Liver (tissue), 9 donors: Measurements from ENCODE around the gene LY6G6C. TPM values are rescaled to one million over a fixed set of nuclear protein-coding genes. Genes with fewer than 3 reads are reported as not detected.

Experiments
- DNase-seq: peaks from one replicate; pipeline ENCODE4 v3.0.0-alpha.2; 2017; ENCODE audit warnings: low spot score
- H3K27ac ChIP-seq, 2 donors: one replicate each; pipeline ENCODE4 v1.7.0; 2013; ENCODE audit warnings: inconsistent platforms in 2 of 2, low read length in 2 of 2, control low read depth in 1 of 2, low read depth in 1 of 2, mild to moderate bottlenecking in 1 of 2
- H3K27me3 ChIP-seq, 4 donors: one replicate each; pipeline versions ENCODE4 v1.6.1 to v1.7.0; 2013; ENCODE audit warnings: low read length in 3 of 4, inconsistent platforms in 1 of 4, mild to moderate bottlenecking in 1 of 4, moderate library complexity in 1 of 4; ENCODE audit not compliant: control insufficient read depth in 4 of 4, insufficient read depth in 4 of 4
- H3K36me3 ChIP-seq, 4 donors: one replicate each; pipeline versions ENCODE4 v1.6.1 to v1.7.0; 2013; ENCODE audit warnings: low read length in 3 of 4, mild to moderate bottlenecking in 3 of 4, low read depth in 1 of 4, moderate library complexity in 1 of 4; ENCODE audit not compliant: control insufficient read depth in 4 of 4, insufficient read depth in 3 of 4
- H3K4me1 ChIP-seq, 4 donors: one replicate each; pipeline versions ENCODE4 v1.6.1 to v1.7.0; 2013; ENCODE audit warnings: low read length in 3 of 4, mild to moderate bottlenecking in 3 of 4, moderate library complexity in 1 of 4; ENCODE audit not compliant: control insufficient read depth in 4 of 4, insufficient read depth in 4 of 4
- H3K4me3 ChIP-seq, 3 donors: one replicate each; pipeline versions ENCODE4 v1.6.1 to v1.7.0; 2013; ENCODE audit warnings: low read length in 3 of 3, control low read depth in 1 of 3, low read depth in 1 of 3, mild to moderate bottlenecking in 1 of 3
- H3K9ac ChIP-seq, 2 donors: one replicate each; pipeline ENCODE4 v1.7.0; 2013; ENCODE audit warnings: low read length in 2 of 2, mild to moderate bottlenecking in 2 of 2, moderate library complexity in 2 of 2, control low read depth in 1 of 2, low read depth in 1 of 2
- H3K9me3 ChIP-seq, 4 donors: one replicate each; pipeline versions ENCODE4 v1.6.1 to v1.7.0; 2013; ENCODE audit warnings: low read length in 3 of 4; ENCODE audit not compliant: control insufficient read depth in 4 of 4
- ATF3 ChIP-seq: IDR thresholded peaks from 2 replicates; pipeline ENCODE4 v1.6.1; 2016; ENCODE audit warnings: antibody characterized with exemption
- CTCF ChIP-seq: fragments of 150-350 bp; IDR thresholded peaks from 2 replicates; pipeline ENCODE4 v1.5.1; 2017; ENCODE audit warnings: improper control_type of control experiment, low read depth, low read length; ENCODE audit not compliant: missing input control
- FOXA1 ChIP-seq: IDR thresholded peaks from 2 replicates; pipeline ENCODE4 v1.6.1; 2016; ENCODE audit warnings: antibody characterized with exemption
- GABPA ChIP-seq, 2 donors: IDR thresholded peaks in 1 of 2; conservative IDR thresholded peaks in 1 of 2; 2 replicates each; pipeline ENCODE4 v1.6.1; 2016; ENCODE audit warnings: antibody characterized with exemption in 2 of 2, mild to moderate bottlenecking in 1 of 2, moderate library complexity in 1 of 2
- HNF4G ChIP-seq: IDR thresholded peaks from 2 replicates; pipeline ENCODE4 v1.6.1; 2016; ENCODE audit warnings: antibody characterized with exemption
- JUND ChIP-seq, 2 donors: IDR thresholded peaks; 2 replicates each; pipeline ENCODE4 v1.6.1; 2016; ENCODE audit warnings: antibody characterized with exemption in 2 of 2
- MAX ChIP-seq: IDR thresholded peaks from 2 replicates; pipeline ENCODE4 v1.6.1; 2016; ENCODE audit warnings: antibody characterized with exemption
- NR2F2 ChIP-seq: IDR thresholded peaks from 2 replicates; pipeline ENCODE4 v1.6.1; 2016; ENCODE audit warnings: antibody characterized with exemption
- RAD21 ChIP-seq, 2 donors: IDR thresholded peaks; 2 replicates each; pipeline ENCODE4 v1.6.1; 2016; ENCODE audit warnings: antibody characterized with exemption in 2 of 2, mild to moderate bottlenecking in 2 of 2
- REST ChIP-seq: IDR thresholded peaks from 2 replicates; pipeline ENCODE4 v1.6.1; 2016; ENCODE audit warnings: antibody characterized with exemption, mild to moderate bottlenecking
- RXRA ChIP-seq, 2 donors: IDR thresholded peaks; 2 replicates each; pipeline ENCODE4 v1.6.1; 2017 to 2018; ENCODE audit warnings: antibody characterized with exemption in 2 of 2, mild to moderate bottlenecking in 1 of 2
- SP1 ChIP-seq: IDR thresholded peaks from 2 replicates; pipeline ENCODE4 v1.6.1; 2018; ENCODE audit warnings: antibody characterized with exemption, mild to moderate bottlenecking
- ZBTB33 ChIP-seq: IDR thresholded peaks from 2 replicates; pipeline ENCODE4 v1.6.1; 2016; ENCODE audit warnings: antibody characterized with exemption
- whole genome bisulfite sequencing: extraction: QIAGEN DNeasy Blood & Tissue Kit; methylation state at CpG from one replicate; pipeline ENCODE4 v1.1.7; 2013; 5-methylcytosine and 5-hydroxymethylcytosine counted together
- polyA plus RNA-seq, 2 donors: library from polyadenylated mRNA; stranded (reverse) in 1 of 2; unstranded in 1 of 2; fragments of 200-250 nt in 1 of 2; fragments of >200 nt in 1 of 2; fragmentation: Nextera tagmentation in 1 of 2; extraction: Ambion mirVana in 1 of 2; gene quantifications; one replicate each; pipeline versions ENCODE4 v1.2.1 to v1.2.3, GENCODE V29; 2013 to 2015
- total RNA-seq, 2 donors: library from RNA; depleted of rRNA; stranded (reverse); fragments of >200 nt; gene quantifications; one replicate each; pipeline ENCODE4 v1.2.3, GENCODE V29; 2014
- donor health status: healthy.
- donor health status: healthy.
- donor health status: healthy.
- donor health status: healthy.
- donor health status: healthy.

The LY6G6C gene
- total and polyA plus RNA-seq, 4 donors, result not detected

GRCh38 chr6:31718265-31718664, 3.3 kb downstream of the LY6G6C start:
- Histone ChIP-seq H3K27ac (no peak overlapping the region), H3K4me3 (no peak overlapping the region), H3K4me1 (no peaks in the 10 kb centered on the region), H3K36me3 (no peaks in the 10 kb centered on the region), H3K27me3 (no peaks in the 10 kb centered on the region), H3K9me3 (no peaks in the 10 kb centered on the region), H3K9ac (no peak overlapping the region)
- DNase-seq, result no peak
- WGBS, result 83% methylated on average over 1 of the region's 1 CpG
- no peak for TF ChIP-seq ATF3

GRCh38 chr6:31717499-31718222, 3.9 kb downstream of the LY6G6C start:
- Histone ChIP-seq H3K27me3 (no peaks in the 10 kb centered on the region), H3K4me1 (no peaks in the 10 kb centered on the region), H3K36me3 (no peaks in the 10 kb centered on the region), H3K9me3 (no peaks in the 10 kb centered on the region), H3K27ac (no peak overlapping the region), H3K4me3 (no peak overlapping the region), H3K9ac (no peak overlapping the region)
- DNase-seq, result no peak
- WGBS, result 67% methylated on average over 10 of the region's 10 CpGs
- TF ChIP-seq RAD21 (IDR thresholded peaks at IDR 0.05) (peak in 1 of 2 donors; percentile 39), CTCF (peak; percentile 18), GABPA (IDR thresholded peaks at IDR 0.05 in 1 of 2, conservative IDR thresholded peaks at IDR 0.05 in 1 of 2) (no peak), SP1 (no peak)

GRCh38 chr6:31715022-31715958, 6.3 kb downstream of the LY6G6C start, which contains the start of gene LY6G6D:
LY6G6D (plus strand) TSS chr6:31715348; CDS start chr6:31715356, 8 bp downstream.
- no peak for DNase-seq
- no peaks in the 10 kb centered on the region for H3K4me1 ChIP-seq
- H3K9ac ChIP-seq, result no peak within 1 kb of the TSS
- TF ChIP-seq RXRA (IDR thresholded peaks at IDR 0.05) (no peak), FOXA1 (no peak), NR2F2 (no peak), SP1 (no peak), GABPA (IDR thresholded peaks at IDR 0.05 in 1 of 2, conservative IDR thresholded peaks at IDR 0.05 in 1 of 2) (no peak), JUND (IDR thresholded peaks at IDR 0.05) (no peak), HNF4G (no peak), REST (no peak), MAX (no peak), ZBTB33 (no peak)
- no peaks in the 10 kb centered on the region for H3K36me3 ChIP-seq
- no peak within 1 kb of the TSS for H3K4me3 ChIP-seq
- H3K27me3 ChIP-seq, result no peaks in the 10 kb centered on the region
- no peak within 1 kb of the TSS for H3K27ac ChIP-seq
- H3K9me3 ChIP-seq, result no peaks in the 10 kb centered on the region
- 86% methylated on average over 16 of the region's 16 CpGs for WGBS
